Glutamatergic neuron (in vitro differentiated cells): ENCODE data around the gene MRM3. TPM values are rescaled to one million over a fixed set of nuclear protein-coding genes. Genes with fewer than 3 reads are reported as not detected.

ENCODE experiments used
- DNase-seq: peaks from one replicate; pipeline ENCODE4 v3.0.0; 2022
- H3K27ac Mint-ChIP-seq: one replicate; pipeline ENCODE4 v1.8.0; 2020; ENCODE audit warnings: mild to moderate bottlenecking, mixed read lengths, inconsistent platforms; ENCODE audit not compliant: unreplicated experiment
- H3K27me3 Mint-ChIP-seq: one replicate; pipeline ENCODE4 v1.8.0; 2020; ENCODE audit warnings: mild to moderate bottlenecking, moderate library complexity, mixed read lengths, inconsistent platforms; ENCODE audit not compliant: unreplicated experiment
- H3K36me3 Mint-ChIP-seq: one replicate; pipeline ENCODE4 v1.8.0; 2020; ENCODE audit warnings: mild to moderate bottlenecking, mixed read lengths, inconsistent platforms; ENCODE audit not compliant: unreplicated experiment
- H3K4me1 Mint-ChIP-seq: one replicate; pipeline ENCODE4 v1.8.0; 2020; ENCODE audit warnings: mild to moderate bottlenecking, low read depth, mixed read lengths, inconsistent platforms; ENCODE audit not compliant: unreplicated experiment
- H3K4me3 Mint-ChIP-seq: one replicate; pipeline ENCODE4 v1.8.0; 2020; ENCODE audit warnings: mild to moderate bottlenecking, mixed read lengths, inconsistent platforms; ENCODE audit not compliant: unreplicated experiment
- H3K9me3 Mint-ChIP-seq: one replicate; pipeline ENCODE4 v1.8.0; 2020; ENCODE audit warnings: mild to moderate bottlenecking, moderate library complexity, mixed read lengths, inconsistent platforms; ENCODE audit not compliant: unreplicated experiment
- CTCF ChIP-seq: fragments of 200-600 bp; sonication (generic); IDR thresholded peaks from one replicate; pipeline ENCODE4 v1.5.0; 2021; ENCODE audit not compliant: partially characterized antibody, unreplicated experiment
- total RNA-seq: library from RNA; stranded (reverse); fragmentation: NEBNext Ultra II Directional; extraction: Animal tissue kit (Norgen Biotek cat#: 25700); gene quantifications from one replicate; pipeline ENCODE4 v1.2.1, GENCODE V29; 2021; ENCODE audit not compliant: unreplicated experiment

Gene MRM3
- total RNA-seq, 1 donor from 2014 or later: 11.8 TPM

GRCh38 chr17:807523-808294 lies 25.6 kb downstream of the MRM3 start:
- H3K4me3 Mint-ChIP-seq: no peak overlapping the region
- no peak for DNase-seq
- peaks cover 13% of the 10 kb centered on the region for H3K27me3 Mint-ChIP-seq
- H3K4me1 Mint-ChIP-seq: peaks cover 31% of the 10 kb centered on the region
- no peak for TF ChIP-seq CTCF
- peaks cover 23% of the 10 kb centered on the region for H3K9me3 Mint-ChIP-seq
- H3K27ac Mint-ChIP-seq: no peak overlapping the region
- no peaks in the 10 kb centered on the region for H3K36me3 Mint-ChIP-seq

- Mint-ChIP-seq H3K9me3 (peaks cover 21% of the 10 kb centered on the region), H3K27ac (peak overlapping the region; percentile 23), H3K36me3 (no peaks in the 10 kb centered on the region), H3K27me3 (peaks cover 14% of the 10 kb centered on the region), H3K4me3 (peak overlapping the region; percentile 44), H3K4me1 (peaks cover 26% of the 10 kb centered on the region)
- no peak for DNase-seq
- TF ChIP-seq CTCF: no peak
These were observed 29.1 kb downstream of the MRM3 start for GRCh38 chr17:811051-811784.

GRCh38 chr17:812638-813204 lies 30.6 kb downstream of the MRM3 start:
- Mint-ChIP-seq H3K9me3 (peaks cover 24% of the 10 kb centered on the region), H3K36me3 (no peaks in the 10 kb centered on the region)

GRCh38 chr17:814371-814770 lies 32.2 kb downstream of the MRM3 start:
- peaks cover 15% of the 10 kb centered on the region for H3K27me3 Mint-ChIP-seq
- H3K9me3 Mint-ChIP-seq: peaks cover 21% of the 10 kb centered on the region
- no peak for DNase-seq
- H3K36me3 Mint-ChIP-seq: no peaks in the 10 kb centered on the region
- H3K4me3 Mint-ChIP-seq: no peak overlapping the region
- peaks cover 28% of the 10 kb centered on the region for H3K4me1 Mint-ChIP-seq
- TF ChIP-seq CTCF: no peak
- H3K27ac Mint-ChIP-seq: no peak overlapping the region

More at GRCh38 chr17:812638-813204, 30.6 kb downstream of the MRM3 start:
- Mint-ChIP-seq H3K27me3 (peaks cover 16% of the 10 kb centered on the region), H3K4me1 (peaks cover 27% of the 10 kb centered on the region), H3K4me3 (no peak overlapping the region), H3K27ac (peak overlapping the region; percentile 4)
- TF ChIP-seq CTCF: no peak
- DNase-seq: no peak

- Mint-ChIP-seq H3K27ac (no peak overlapping the region), H3K9me3 (peaks cover 19% of the 10 kb centered on the region), H3K36me3 (peaks cover 5% of the 10 kb centered on the region)
These were observed 37.1 kb downstream of the MRM3 start for GRCh38 chr17:819251-819650.

More at GRCh38 chr17:819251-819650, 37.1 kb downstream of the MRM3 start:
- no peak for DNase-seq
- peaks cover 9% of the 10 kb centered on the region for H3K27me3 Mint-ChIP-seq
- peaks cover 21% of the 10 kb centered on the region for H3K4me1 Mint-ChIP-seq
- no peak for TF ChIP-seq CTCF
- no peak overlapping the region for H3K4me3 Mint-ChIP-seq
